Measurements from ENCODE around the gene CCDC134. TPM values are rescaled to one million over a fixed set of nuclear protein-coding genes. Genes with fewer than 3 reads are reported as not detected.
A peak's percentile ranks its signal among the peaks of the same experiment; 100 is the strongest.

CCDC134 gene
- total and polyA plus RNA-seq, 9 of the 15 experiments (the other 6 are each of a cell fraction or from before 2014, with no cell fraction given), result 0.56 to 11.9 (median 5.3) TPM

DNA sequence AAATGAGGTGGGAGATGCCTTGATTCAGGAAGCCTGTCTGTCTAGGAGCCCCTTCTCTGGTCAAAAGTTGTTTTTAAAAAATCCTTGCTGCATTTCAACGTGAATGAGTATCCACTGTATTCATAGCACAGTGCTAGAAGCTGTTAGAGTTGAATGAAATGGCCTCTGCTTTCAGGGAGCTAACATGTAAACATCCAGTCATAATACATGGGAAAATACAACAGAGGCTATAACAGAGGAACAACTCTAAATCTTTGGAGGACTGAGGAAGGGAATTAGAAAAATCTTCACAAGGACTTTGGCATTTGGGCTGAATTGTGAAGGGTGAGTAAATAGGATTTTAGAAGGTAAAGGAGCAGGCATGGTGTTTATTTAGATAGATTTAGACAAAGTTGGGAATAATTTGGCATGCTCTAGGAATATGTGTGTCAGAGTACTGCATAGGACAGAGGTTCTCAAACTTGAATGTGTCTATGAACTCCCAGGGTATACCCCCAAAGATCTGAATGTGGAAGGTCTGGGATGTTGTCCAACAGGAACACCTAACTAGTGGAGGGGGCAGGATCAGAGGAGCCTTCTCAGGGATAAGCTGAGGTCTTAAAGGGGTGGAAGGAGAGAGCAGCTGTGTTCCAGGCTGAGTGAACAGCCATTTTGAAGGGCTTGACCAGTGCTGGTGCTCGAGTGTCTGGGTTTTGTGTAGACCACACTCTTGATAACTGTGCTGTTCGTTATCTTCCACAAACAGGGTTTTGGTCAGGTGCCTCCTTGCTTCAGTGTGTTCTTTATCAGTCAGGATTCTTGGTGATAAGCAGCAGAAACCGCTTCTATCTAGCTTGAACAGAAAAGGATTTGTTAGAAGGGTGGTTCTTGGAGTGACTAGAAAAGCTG is 45.1 kb downstream of the CCDC134 start (continued):
- TF ChIP-seq, protein P1, sequence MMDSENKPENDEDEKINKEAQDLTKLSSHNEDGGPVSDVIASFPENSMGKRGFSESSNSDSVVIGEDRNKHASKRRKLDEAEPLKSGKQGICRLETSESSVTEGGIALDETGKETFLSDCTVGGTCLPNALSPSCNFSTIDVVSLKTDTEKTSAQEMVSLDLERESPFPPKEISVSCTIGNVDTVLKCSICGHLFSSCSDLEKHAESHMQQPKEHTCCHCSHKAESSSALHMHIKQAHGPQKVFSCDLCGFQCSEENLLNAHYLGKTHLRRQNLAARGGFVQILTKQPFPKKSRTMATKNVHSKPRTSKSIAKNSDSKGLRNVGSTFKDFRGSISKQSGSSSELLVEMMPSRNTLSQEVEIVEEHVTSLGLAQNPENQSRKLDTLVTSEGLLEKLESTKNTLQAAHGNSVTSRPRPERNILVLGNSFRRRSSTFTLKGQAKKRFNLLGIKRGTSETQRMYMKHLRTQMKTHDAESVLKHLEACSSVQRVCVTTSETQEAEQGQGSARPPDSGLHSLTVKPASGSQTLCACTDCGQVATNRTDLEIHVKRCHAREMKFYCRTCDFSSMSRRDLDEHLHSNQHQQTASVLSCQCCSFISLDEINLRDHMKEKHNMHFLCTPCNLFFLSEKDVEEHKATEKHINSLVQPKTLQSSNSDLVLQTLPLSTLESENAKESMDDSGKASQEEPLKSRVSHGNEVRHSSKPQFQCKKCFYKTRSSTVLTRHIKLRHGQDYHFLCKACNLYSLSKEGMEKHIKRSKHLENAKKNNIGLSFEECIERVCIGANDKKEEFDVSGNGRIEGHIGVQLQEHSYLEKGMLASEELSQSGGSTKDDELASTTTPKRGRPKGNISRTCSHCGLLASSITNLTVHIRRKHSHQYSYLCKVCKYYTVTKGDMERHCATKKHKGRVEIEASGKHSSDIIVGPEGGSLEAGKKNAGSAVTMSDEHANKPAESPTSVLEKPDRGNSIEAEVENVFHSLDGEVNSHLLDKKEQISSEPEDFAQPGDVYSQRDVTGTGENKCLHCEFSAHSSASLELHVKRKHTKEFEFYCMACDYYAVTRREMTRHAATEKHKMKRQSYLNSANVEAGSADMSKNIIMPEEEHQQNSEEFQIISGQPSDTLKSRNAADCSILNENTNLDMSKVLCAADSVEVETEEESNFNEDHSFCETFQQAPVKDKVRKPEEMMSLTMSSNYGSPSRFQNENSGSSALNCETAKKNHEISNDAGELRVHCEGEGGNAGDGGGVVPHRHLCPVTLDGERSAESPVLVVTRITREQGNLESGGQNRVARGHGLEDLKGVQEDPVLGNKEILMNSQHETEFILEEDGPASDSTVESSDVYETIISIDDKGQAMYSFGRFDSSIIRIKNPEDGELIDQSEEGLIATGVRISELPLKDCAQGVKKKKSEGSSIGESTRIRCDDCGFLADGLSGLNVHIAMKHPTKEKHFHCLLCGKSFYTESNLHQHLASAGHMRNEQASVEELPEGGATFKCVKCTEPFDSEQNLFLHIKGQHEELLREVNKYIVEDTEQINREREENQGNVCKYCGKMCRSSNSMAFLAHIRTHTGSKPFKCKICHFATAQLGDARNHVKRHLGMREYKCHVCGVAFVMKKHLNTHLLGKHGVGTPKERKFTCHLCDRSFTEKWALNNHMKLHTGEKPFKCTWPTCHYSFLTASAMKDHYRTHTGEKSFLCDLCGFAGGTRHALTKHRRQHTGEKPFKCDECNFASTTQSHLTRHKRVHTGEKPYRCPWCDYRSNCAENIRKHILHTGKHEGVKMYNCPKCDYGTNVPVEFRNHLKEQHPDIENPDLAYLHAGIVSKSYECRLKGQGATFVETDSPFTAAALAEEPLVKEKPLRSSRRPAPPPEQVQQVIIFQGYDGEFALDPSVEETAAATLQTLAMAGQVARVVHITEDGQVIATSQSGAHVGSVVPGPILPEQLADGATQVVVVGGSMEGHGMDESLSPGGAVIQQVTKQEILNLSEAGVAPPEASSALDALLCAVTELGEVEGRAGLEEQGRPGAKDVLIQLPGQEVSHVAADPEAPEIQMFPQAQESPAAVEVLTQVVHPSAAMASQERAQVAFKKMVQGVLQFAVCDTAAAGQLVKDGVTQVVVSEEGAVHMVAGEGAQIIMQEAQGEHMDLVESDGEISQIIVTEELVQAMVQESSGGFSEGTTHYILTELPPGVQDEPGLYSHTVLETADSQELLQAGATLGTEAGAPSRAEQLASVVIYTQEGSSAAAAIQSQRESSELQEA (IDR thresholded peaks at IDR 0.05; ENCODE audit: low read depth), result no peak
- TF ChIP-seq POU5F1 (IDR thresholded peaks at IDR 0.05; ENCODE audit: borderline replicate concordance, low read depth, low read length, partially characterized antibody) (no peak), SOX6 (IDR thresholded peaks at IDR 0.05) (peak; percentile 98), NR3C1 (CRISPR knock-in tag; IDR thresholded peaks at IDR 0.05) (no peak), BCLAF1 (IDR thresholded peaks at IDR 0.05; ENCODE audit: borderline replicate concordance in 1 of 2, control insufficient read depth in 1 of 2, low read depth in 2 of 2, low read length in 1 of 2) (no peak), DLX4 (CRISPR knock-in tag; IDR thresholded peaks at IDR 0.05) (no peak), BRF2 (IDR thresholded peaks at IDR 0.05; ENCODE audit: borderline replicate concordance, insufficient read depth, insufficient read length) (no peak), SMAD4 (CRISPR knock-in tag; conservative IDR thresholded peaks at IDR 0.05) (peak; percentile 92), CBX1 (IDR thresholded peaks at IDR 0.05; ENCODE audit: low read depth) (no peak), PRMT5 (CRISPR knock-in tag; IDR thresholded peaks at IDR 0.05) (no peak), CHD2 (IDR thresholded peaks at IDR 0.05; ENCODE audit: low read depth, low read length) (no peak), ZNF764 (CRISPR knock-in tag; IDR thresholded peaks at IDR 0.05; ENCODE audit: low read depth) (no peak), RFX5 (IDR thresholded peaks at IDR 0.05; ENCODE audit: low read depth, low read length) (no peak), SMARCB1 (IDR thresholded peaks at IDR 0.05; ENCODE audit: insufficient read length, low read depth) (no peak)

Measured in K562 (cell line).